Activated T-helper 1 cell treated with anti-CD3 and anti-CD28 coated beads, Interleukin-12 subunit alpha, Interleukin-12 subunit beta, Interleukin-2, Interleukin-4 antibody, amounts not matched to agents 30 ng/mL and 10 ng/mL and 1 ng/mL, durations not matched to agents 14 hours and 24 hours and 36 hours (primary cell): Measurements from ENCODE around the gene TSPO2. TPM values are rescaled to one million over a fixed set of nuclear protein-coding genes. Genes with fewer than 3 reads are reported as not detected.

Experiments used
- DNase-seq: peaks from one replicate; pipeline ENCODE4 v3.0.0; 2021; ENCODE audit warnings: low spot score
- H3K27ac Mint-ChIP-seq: one replicate; pipeline ENCODE4 v1.8.0; 2021; ENCODE audit warnings: mild to moderate bottlenecking, mixed read lengths
- H3K27me3 Mint-ChIP-seq: one replicate; pipeline ENCODE4 v1.8.0; 2022; ENCODE audit warnings: mild to moderate bottlenecking, moderate library complexity, mixed read lengths; ENCODE audit not compliant: insufficient read depth
- H3K36me3 Mint-ChIP-seq: one replicate; pipeline ENCODE4 v1.8.0; 2021; ENCODE audit warnings: low read depth, mixed read lengths
- H3K4me1 Mint-ChIP-seq: one replicate; pipeline ENCODE4 v1.8.0; 2021; ENCODE audit warnings: low read depth, mixed read lengths
- H3K4me3 Mint-ChIP-seq: one replicate; pipeline ENCODE4 v1.8.0; 2021; ENCODE audit warnings: mild to moderate bottlenecking, moderate library complexity, mixed read lengths
- H3K9me3 Mint-ChIP-seq: one replicate; pipeline ENCODE4 v1.8.0; 2021; ENCODE audit warnings: mixed read lengths
- intact Hi-C: fragments of 100-400 bp; cut with micrococcal nuclease; formaldehyde crosslinking; loops from one replicate; pipeline ENCODE4 v1.15.1; 2024
- total RNA-seq: library from RNA; stranded (reverse); gene quantifications from 2 replicates; pipeline ENCODE4 v1.2.3, GENCODE V29; 2022

Gene TSPO2
- total RNA-seq, 1 donor from 2014 or later: not detected

GRCh38 chr6:41063884-41064285 is 21.6 kb downstream of the TSPO2 start:
- H3K27me3 Mint-ChIP-seq: no peaks in the 10 kb centered on the region
- H3K36me3 Mint-ChIP-seq: peaks cover 26% of the 10 kb centered on the region
- peaks cover 18% of the 10 kb centered on the region for H3K4me1 Mint-ChIP-seq
- no peak for DNase-seq
- no peaks in the 10 kb centered on the region for H3K9me3 Mint-ChIP-seq
- H3K4me3 Mint-ChIP-seq: no peak overlapping the region
- no peak overlapping the region for H3K27ac Mint-ChIP-seq
- intact Hi-C loops: no loop called here

GRCh38 chr6:41064841-41065240 is 22.6 kb downstream of the TSPO2 start:
- intact Hi-C loops: no loop called here
- H3K27me3 Mint-ChIP-seq: no peaks in the 10 kb centered on the region
- H3K4me3 Mint-ChIP-seq: no peak overlapping the region
- H3K9me3 Mint-ChIP-seq: no peaks in the 10 kb centered on the region
- no peak for DNase-seq
- H3K27ac Mint-ChIP-seq: no peak overlapping the region
- peaks cover 25% of the 10 kb centered on the region for H3K4me1 Mint-ChIP-seq
- peaks cover 26% of the 10 kb centered on the region for H3K36me3 Mint-ChIP-seq

DNA sequence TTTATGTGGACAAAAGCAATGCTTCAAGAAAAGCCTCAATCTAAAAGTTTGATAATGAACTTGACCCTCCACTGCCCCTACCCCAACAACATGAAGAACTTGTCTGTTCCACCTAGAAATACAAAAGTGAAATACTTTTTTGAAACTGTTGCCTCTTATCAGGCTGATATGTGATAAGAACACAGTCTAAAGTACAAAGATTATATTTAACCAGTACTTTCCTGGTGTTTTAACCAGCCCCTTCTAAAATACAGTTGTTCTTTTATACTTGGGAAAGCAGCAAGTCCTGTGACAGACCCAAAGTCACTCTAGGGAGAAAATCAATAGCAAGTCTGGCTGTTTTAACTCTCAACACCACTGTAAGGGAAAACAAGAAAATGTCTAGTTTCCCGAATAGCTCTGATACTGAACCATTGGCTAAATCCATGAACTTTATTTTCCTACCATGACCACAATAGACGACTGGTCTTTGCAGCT is 23.3 kb downstream of the TSPO2 start:
- H3K27ac Mint-ChIP-seq: no peak overlapping the region
- DNase-seq: no peak
- no peaks in the 10 kb centered on the region for H3K27me3 Mint-ChIP-seq
- no peak overlapping the region for H3K4me3 Mint-ChIP-seq
- peaks cover 27% of the 10 kb centered on the region for H3K36me3 Mint-ChIP-seq
- H3K4me1 Mint-ChIP-seq: peaks cover 32% of the 10 kb centered on the region
- intact Hi-C loops: no loop called here
- H3K9me3 Mint-ChIP-seq: no peaks in the 10 kb centered on the region

DNA sequence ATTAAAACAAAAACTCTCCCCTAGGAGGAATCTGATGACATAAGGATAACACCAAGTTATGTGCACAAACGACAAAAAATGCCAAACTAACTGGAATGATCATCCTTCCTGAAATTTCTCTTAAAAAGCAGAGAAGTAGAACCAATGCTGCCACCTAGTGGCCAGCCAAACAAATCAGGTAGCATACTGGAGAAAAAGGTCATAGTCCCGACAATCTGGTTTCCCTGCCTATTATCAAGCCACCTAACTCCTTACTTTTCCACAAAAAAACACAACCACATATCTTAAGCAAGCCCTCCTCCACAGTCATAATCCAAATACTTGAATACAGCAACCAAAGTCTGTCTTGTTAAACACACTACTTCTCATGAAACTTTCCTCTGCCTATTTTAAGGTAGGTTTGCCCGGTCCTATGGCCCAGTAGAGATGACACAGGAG is 24.6 kb downstream of the TSPO2 start:
- Mint-ChIP-seq H3K27me3 (no peaks in the 10 kb centered on the region), H3K9me3 (no peaks in the 10 kb centered on the region), H3K4me3 (no peak overlapping the region), H3K27ac (no peak overlapping the region), H3K36me3 (peaks cover 33% of the 10 kb centered on the region), H3K4me1 (peaks cover 43% of the 10 kb centered on the region)
- DNase-seq: peak; percentile 31
- intact Hi-C loops: loop anchor here (1.0 kb wide), 2 partner anchors 39 to 61 kb away; no protein-coding TSS in a partner anchor

GRCh38 chr6:41071501-41071922 is 29.2 kb downstream of the TSPO2 start:
- Mint-ChIP-seq H3K27ac (peak overlapping the region; percentile 99), H3K36me3 (peaks cover 34% of the 10 kb centered on the region), H3K4me3 (peak overlapping the region; percentile 94), H3K9me3 (no peaks in the 10 kb centered on the region), H3K4me1 (peaks cover 71% of the 10 kb centered on the region), H3K27me3 (peaks cover 5% of the 10 kb centered on the region)
- intact Hi-C loops: loop anchor here (1.0 to 10.0 kb wide), 5 partner anchors 31 to 1844 kb away; partner anchors contain the start of genes CCND3, KCNK5 and TFEB
- no peak for DNase-seq

GRCh38 chr6:41071923-41072835 is 29.9 kb downstream of the TSPO2 start, which contains the start of gene OARD1:
OARD1 (minus strand) TSS chr6:41072356; CDS start chr6:41071634, 722 bp downstream.
- DNase-seq: peak; percentile 100
- intact Hi-C loops: loop anchor here (1.0 to 10.0 kb wide), 12 partner anchors 32 to 1957 kb away; partner anchors contain the start of genes CCND3, KCNK5, SAYSD1 and TFEB
- Mint-ChIP-seq H3K4me1 (peaks cover 71% of the 10 kb centered on the region), H3K36me3 (peaks cover 29% of the 10 kb centered on the region), H3K27ac (peak within 1 kb of the TSS; percentile 99), H3K9me3 (no peaks in the 10 kb centered on the region), H3K4me3 (peak within 1 kb of the TSS; percentile 94), H3K27me3 (peaks cover 5% of the 10 kb centered on the region)

GRCh38 chr6:41072836-41073202 is 30.6 kb downstream of the TSPO2 start, which contains the start of gene NFYA:
NFYA (plus strand) TSS chr6:41072974; CDS start chr6:41079090, 6,116 bp downstream.
- DNase-seq: no peak
- no peaks in the 10 kb centered on the region for H3K9me3 Mint-ChIP-seq
- intact Hi-C loops: loop anchor here (1.0 to 10.0 kb wide), 11 partner anchors 46 to 1958 kb away; partner anchors contain the start of genes CCND3, KCNK5, SAYSD1 and TFEB
- peaks cover 5% of the 10 kb centered on the region for H3K27me3 Mint-ChIP-seq
- peak within 1 kb of the TSS; percentile 99 for H3K27ac Mint-ChIP-seq
- peaks cover 23% of the 10 kb centered on the region for H3K36me3 Mint-ChIP-seq
- H3K4me3 Mint-ChIP-seq: peak within 1 kb of the TSS; percentile 95
- peaks cover 68% of the 10 kb centered on the region for H3K4me1 Mint-ChIP-seq

GRCh38 chr6:41073203-41073967 is 31.1 kb downstream of the TSPO2 start:
- H3K27me3 Mint-ChIP-seq: peaks cover 5% of the 10 kb centered on the region
- H3K4me3 Mint-ChIP-seq: peak overlapping the region; percentile 95
- peak; percentile 84 for DNase-seq
- intact Hi-C loops: loop anchor here (2.0 to 10.0 kb wide), 7 partner anchors 109 to 1959 kb away; partner anchors contain the start of genes CCND3, KCNK5, SAYSD1 and TFEB
- peaks cover 25% of the 10 kb centered on the region for H3K36me3 Mint-ChIP-seq
- peak overlapping the region; percentile 97 for H3K27ac Mint-ChIP-seq
- peaks cover 63% of the 10 kb centered on the region for H3K4me1 Mint-ChIP-seq
- H3K9me3 Mint-ChIP-seq: no peaks in the 10 kb centered on the region

DNA sequence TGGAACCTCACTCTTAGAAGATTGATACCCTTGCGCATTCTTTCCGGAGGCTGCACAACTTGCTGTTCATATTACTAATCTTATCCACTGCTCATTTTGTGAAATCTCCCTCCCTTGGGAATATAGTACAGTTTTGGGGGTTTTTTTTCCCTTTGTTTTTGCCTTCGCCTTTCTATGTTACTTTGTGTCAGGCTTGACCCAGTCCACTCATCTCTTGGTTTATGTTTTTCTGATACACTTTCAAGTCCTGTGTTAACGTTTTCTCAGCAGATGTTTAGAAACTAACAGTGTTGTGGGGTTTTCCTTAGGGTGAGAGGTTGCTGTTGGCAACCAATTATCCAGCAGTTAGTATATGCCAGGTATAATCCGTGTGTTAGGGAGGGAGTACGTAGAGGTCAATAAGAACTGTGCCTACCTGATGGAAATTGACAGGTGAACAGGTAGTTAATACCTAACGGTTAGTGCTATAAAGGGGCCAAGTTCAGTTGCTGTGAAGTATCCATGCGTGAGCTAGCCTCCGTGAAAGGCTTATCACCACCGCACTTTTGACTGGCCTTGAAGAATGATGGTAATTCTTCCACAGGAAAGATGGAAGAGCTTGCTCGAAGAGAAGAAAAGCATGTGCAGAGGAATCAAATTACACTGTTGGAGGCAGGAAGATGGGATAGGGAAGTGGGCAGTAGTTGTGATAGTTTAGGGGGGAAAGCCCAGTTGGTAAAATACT is 31.9 kb downstream of the TSPO2 start:
- Mint-ChIP-seq H3K9me3 (no peaks in the 10 kb centered on the region), H3K27me3 (peaks cover 5% of the 10 kb centered on the region), H3K4me3 (peak overlapping the region; percentile 95), H3K36me3 (peaks cover 30% of the 10 kb centered on the region), H3K27ac (peak overlapping the region; percentile 97), H3K4me1 (peaks cover 68% of the 10 kb centered on the region)
- DNase-seq: peak; percentile 4
- intact Hi-C loops: loop anchor here (2.0 to 10.0 kb wide), 7 partner anchors 109 to 1959 kb away; partner anchors contain the start of genes CCND3, KCNK5, SAYSD1 and TFEB

DNA sequence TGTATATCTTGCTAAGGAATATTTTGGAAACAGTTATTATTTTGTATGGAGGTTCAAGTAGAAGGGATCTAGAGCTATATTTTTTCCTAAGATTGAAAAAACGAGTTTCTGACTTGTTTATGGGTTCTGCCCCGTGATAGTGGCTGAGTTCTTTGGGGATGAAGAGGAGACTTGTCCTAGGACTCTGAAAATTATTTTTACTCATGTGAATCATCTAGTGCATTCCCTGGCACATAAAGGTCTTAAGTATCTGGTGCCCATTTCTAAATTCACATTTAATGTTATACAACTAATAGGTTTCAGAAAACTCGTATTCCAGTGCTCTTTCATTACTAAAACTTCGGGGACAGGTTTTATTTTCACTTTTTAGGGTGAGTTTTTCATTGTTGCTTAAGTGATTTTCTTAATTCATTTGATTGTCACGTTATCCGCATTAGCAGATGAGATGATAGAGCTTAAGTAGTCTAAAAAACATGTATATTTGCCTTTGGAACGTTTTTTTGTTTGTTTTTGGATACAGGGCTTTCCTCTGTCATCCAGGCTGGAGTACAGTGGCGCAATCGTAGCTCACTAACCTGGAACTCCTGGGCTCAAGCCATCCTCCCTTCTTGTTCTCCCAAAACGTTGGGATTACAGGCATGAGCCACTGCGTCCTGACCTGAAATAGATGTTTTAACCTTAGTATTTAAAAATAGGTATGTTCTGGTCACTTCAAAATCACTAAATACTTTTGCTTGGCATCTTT is 32.6 kb downstream of the TSPO2 start:
- H3K27me3 Mint-ChIP-seq: peaks cover 5% of the 10 kb centered on the region
- DNase-seq: no peak
- peaks cover 69% of the 10 kb centered on the region for H3K4me1 Mint-ChIP-seq
- H3K27ac Mint-ChIP-seq: peak overlapping the region; percentile 97
- peaks cover 35% of the 10 kb centered on the region for H3K36me3 Mint-ChIP-seq
- H3K4me3 Mint-ChIP-seq: peak overlapping the region; percentile 95
- no peaks in the 10 kb centered on the region for H3K9me3 Mint-ChIP-seq
- intact Hi-C loops: loop anchor here (5.0 to 10.0 kb wide), 4 partner anchors 122 to 1848 kb away; partner anchors contain the start of genes CCND3, KCNK5 and TFEB
